ENCODE measurements around the gene CHCHD6. TPM values are rescaled to one million over a fixed set of nuclear protein-coding genes. Genes with fewer than 3 reads are reported as not detected.

The CHCHD6 gene
- total and polyA plus RNA-seq, 5 donors from 2014 or later: 5.6 to 10.5 (median 8.1) TPM

GRCh38 chr3:126939338-126939718, 235.3 kb downstream of the CHCHD6 start:
- Mint-ChIP-seq H3K27ac (no peak overlapping the region), H3K4me1 (peaks cover 0 to 7% (median 1%) of the 10 kb centered on the region in 4 donors), H3K27me3 (no peaks in the 10 kb centered on the region), H3K4me3 (no peak overlapping the region), H3K36me3 (peaks cover 7% of the 10 kb centered on the region), H3K9me3 (no peaks in the 10 kb centered on the region)
- Histone ChIP-seq H3K9me3 (ENCODE audit: control insufficient read depth in 2 of 2, low read length in 2 of 2) (no peaks in the 10 kb centered on the region), H3K4me1 (ENCODE audit: control insufficient read depth, insufficient read depth, low read length, poor library complexity, severe bottlenecking) (no peaks in the 10 kb centered on the region), H3K4me3 (ENCODE audit: low read depth, low read length) (no peak overlapping the region), H3K36me3 (ENCODE audit: control insufficient read depth, insufficient read depth, low read length) (no peaks in the 10 kb centered on the region), H3K27ac (ENCODE audit: insufficient read depth, low read length, poor library complexity, severe bottlenecking) (no peak overlapping the region), H3K27me3 (ENCODE audit: control insufficient read depth, insufficient read depth, low read length) (no peaks in the 10 kb centered on the region)
- no peak for DNase-seq
- ATAC-seq (ENCODE audit: low read depth in 2 of 2): no peak

DNA sequence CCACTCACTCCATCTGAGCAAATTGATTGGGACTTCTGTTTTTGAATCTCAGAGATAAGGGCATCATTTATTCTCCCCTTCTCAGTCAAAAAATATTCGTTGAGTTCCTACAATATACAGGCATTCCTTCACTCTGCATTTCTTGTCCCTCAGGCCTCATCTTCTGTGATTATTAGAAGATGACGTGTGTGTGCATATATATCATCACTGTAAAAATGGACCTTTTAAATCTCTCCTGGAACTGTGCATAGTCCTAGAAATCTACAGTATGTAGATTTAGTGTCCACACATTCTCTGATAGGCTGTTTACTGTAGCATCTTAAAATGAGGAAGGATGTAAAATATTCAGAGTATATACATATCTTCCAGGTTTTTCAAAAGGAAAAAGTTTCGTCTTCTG, 235.7 kb downstream of the CHCHD6 start:
- no peaks in the 10 kb centered on the region for H3K27me3 ChIP-seq (ENCODE audit: control insufficient read depth, insufficient read depth, low read length)
- peaks cover 0 to 2% (median 0%) of the 10 kb centered on the region in 7 donors for H3K9me3 Mint-ChIP-seq
- ATAC-seq (ENCODE audit: low read depth in 2 of 2): no peak
- H3K9me3 ChIP-seq (ENCODE audit: control insufficient read depth in 2 of 2, low read length in 2 of 2): no peaks in the 10 kb centered on the region
- peaks cover 7% of the 10 kb centered on the region for H3K36me3 Mint-ChIP-seq
- no peaks in the 10 kb centered on the region for H3K27me3 Mint-ChIP-seq
- peaks cover 2 to 7% (median 5%) of the 10 kb centered on the region in 4 donors for H3K4me1 Mint-ChIP-seq
- no peak overlapping the region for H3K4me3 ChIP-seq (ENCODE audit: low read depth, low read length)
- no peaks in the 10 kb centered on the region for H3K4me1 ChIP-seq (ENCODE audit: control insufficient read depth, insufficient read depth, low read length, poor library complexity, severe bottlenecking)
- H3K36me3 ChIP-seq (ENCODE audit: control insufficient read depth, insufficient read depth, low read length): no peaks in the 10 kb centered on the region
- no peak for DNase-seq
- no peak overlapping the region for H3K27ac Mint-ChIP-seq
- no peak overlapping the region for H3K4me3 Mint-ChIP-seq
- no peak overlapping the region for H3K27ac ChIP-seq (ENCODE audit: insufficient read depth, low read length, poor library complexity, severe bottlenecking)

- peaks cover 6 to 9% (median 7%) of the 10 kb centered on the region in 4 donors for H3K4me1 Mint-ChIP-seq
Observed at GRCh38 chr3:126941721-126942270, 237.8 kb downstream of the CHCHD6 start.

DNA sequence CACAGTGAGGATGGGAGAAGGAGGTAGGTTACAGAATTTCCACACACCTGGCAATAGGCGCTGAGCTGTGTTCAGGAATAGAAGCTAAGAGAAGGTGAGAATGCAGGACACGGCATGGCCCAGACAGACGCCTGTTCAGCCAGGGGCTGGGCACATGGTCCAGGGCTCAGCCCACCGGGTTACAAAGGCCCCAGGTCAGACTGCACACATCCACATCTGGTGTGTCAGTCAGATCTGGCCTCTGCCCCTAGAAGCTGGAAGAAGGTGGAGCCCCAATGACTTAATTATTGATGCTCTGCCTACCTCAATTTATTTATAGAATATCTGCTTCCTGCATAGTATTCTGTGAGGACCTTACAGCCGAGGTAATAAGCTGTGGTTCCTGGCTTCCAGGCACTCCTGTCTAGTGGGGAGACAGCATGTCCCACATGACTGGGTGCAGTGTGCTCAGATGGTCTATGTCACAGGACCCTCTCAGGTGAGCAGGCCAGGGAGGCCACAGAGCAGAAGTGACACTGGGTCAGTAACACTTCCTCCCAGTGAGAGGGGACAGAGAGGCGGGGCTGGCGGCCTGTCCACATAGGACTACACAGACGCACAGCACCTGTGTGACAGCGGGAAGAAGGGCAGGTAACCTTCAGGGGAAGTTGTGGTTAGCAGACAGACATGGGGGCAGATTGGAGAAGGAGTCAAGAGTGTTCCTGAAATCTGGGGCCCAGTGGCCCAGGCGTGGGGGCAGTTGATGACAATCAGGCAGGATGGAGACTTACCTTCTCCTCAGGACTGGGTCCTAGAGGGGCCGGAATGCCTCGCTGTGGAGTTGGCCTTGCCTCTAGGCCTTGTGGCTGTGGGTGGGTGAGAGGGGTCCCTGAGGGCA, 240.3 kb downstream of the CHCHD6 start:
- no peak overlapping the region for H3K27ac Mint-ChIP-seq
- ATAC-seq (ENCODE audit: low read depth in 2 of 2): no peak

More at GRCh38 chr3:126941721-126942270, 237.8 kb downstream of the CHCHD6 start:
- H3K4me3 ChIP-seq (ENCODE audit: low read depth, low read length): no peak overlapping the region
- H3K36me3 ChIP-seq (ENCODE audit: control insufficient read depth, insufficient read depth, low read length): no peaks in the 10 kb centered on the region
- DNase-seq (no peak), ATAC-seq (ENCODE audit: low read depth in 2 of 2) (no peak)
- Mint-ChIP-seq H3K36me3 (peaks cover 7% of the 10 kb centered on the region), H3K9me3 (peaks cover 0 to 2% (median 0%) of the 10 kb centered on the region in 7 donors), H3K27me3 (no peaks in the 10 kb centered on the region), H3K4me3 (no peak overlapping the region), H3K27ac (peak overlapping the region in 1 of 3 donors; percentile 22)
- H3K27me3 ChIP-seq (ENCODE audit: control insufficient read depth, insufficient read depth, low read length): no peaks in the 10 kb centered on the region
- no peaks in the 10 kb centered on the region for H3K9me3 ChIP-seq (ENCODE audit: control insufficient read depth in 2 of 2, low read length in 2 of 2)
- no peaks in the 10 kb centered on the region for H3K4me1 ChIP-seq (ENCODE audit: control insufficient read depth, insufficient read depth, low read length, poor library complexity, severe bottlenecking)
- H3K27ac ChIP-seq (ENCODE audit: insufficient read depth, low read length, poor library complexity, severe bottlenecking): no peak overlapping the region

DNA sequence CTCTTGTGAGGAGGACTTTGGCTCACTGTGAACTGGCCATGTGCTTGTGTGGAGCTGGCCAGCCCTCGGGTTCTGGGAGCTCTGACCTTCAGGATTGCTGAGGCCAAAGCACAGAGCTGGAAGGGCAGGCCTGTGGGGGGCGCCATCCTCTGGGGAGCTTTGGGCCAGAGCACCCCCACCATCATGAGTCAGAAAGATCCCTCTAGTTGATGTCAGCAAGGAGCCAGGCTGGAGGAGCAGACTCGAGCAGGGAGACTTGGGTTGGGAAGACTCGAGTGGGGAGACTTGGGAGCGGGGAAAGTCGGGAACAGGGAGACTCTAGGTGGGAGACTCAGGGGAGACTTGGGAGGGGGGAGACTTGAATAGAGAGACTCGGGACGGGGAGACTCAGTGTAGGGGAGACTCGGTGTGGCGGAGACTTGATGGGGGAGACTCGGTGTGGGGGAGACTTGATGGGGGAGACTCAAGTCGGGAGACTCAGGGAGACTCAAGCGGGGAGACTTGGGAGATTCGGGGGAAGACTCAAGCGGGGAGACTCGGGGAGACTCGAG, 241.2 kb downstream of the CHCHD6 start:
- no peak overlapping the region for H3K4me3 ChIP-seq (ENCODE audit: low read depth, low read length)
- no peaks in the 10 kb centered on the region for H3K27me3 ChIP-seq (ENCODE audit: control insufficient read depth, insufficient read depth, low read length)
- H3K9me3 ChIP-seq (ENCODE audit: control insufficient read depth in 2 of 2, low read length in 2 of 2): no peaks in the 10 kb centered on the region
- H3K4me3 Mint-ChIP-seq: no peak overlapping the region
- H3K9me3 Mint-ChIP-seq: peaks cover 0 to 2% (median 0%) of the 10 kb centered on the region in 7 donors
- ATAC-seq (ENCODE audit: low read depth in 2 of 2) (no peak), DNase-seq (no peak)
- H3K36me3 ChIP-seq (ENCODE audit: control insufficient read depth, insufficient read depth, low read length): no peaks in the 10 kb centered on the region
- H3K27ac ChIP-seq (ENCODE audit: insufficient read depth, low read length, poor library complexity, severe bottlenecking): no peak overlapping the region
- H3K27me3 Mint-ChIP-seq: no peaks in the 10 kb centered on the region
- H3K4me1 ChIP-seq (ENCODE audit: control insufficient read depth, insufficient read depth, low read length, poor library complexity, severe bottlenecking): no peaks in the 10 kb centered on the region
- no peak overlapping the region for H3K27ac Mint-ChIP-seq
- H3K36me3 Mint-ChIP-seq: peaks cover 9% of the 10 kb centered on the region
- H3K4me1 Mint-ChIP-seq: peaks cover 6 to 18% (median 9%) of the 10 kb centered on the region in 4 donors

More for the DNA sequence above, 240.3 kb downstream of the CHCHD6 start:
- no peaks in the 10 kb centered on the region for H3K9me3 ChIP-seq (ENCODE audit: control insufficient read depth in 2 of 2, low read length in 2 of 2)
- Mint-ChIP-seq H3K4me1 (peaks cover 6 to 18% (median 9%) of the 10 kb centered on the region in 4 donors), H3K27me3 (no peaks in the 10 kb centered on the region), H3K9me3 (peaks cover 0 to 2% (median 0%) of the 10 kb centered on the region in 7 donors), H3K4me3 (no peak overlapping the region), H3K36me3 (peaks cover 9% of the 10 kb centered on the region)
- no peaks in the 10 kb centered on the region for H3K4me1 ChIP-seq (ENCODE audit: control insufficient read depth, insufficient read depth, low read length, poor library complexity, severe bottlenecking)
- H3K27ac ChIP-seq (ENCODE audit: insufficient read depth, low read length, poor library complexity, severe bottlenecking): no peak overlapping the region
- no peaks in the 10 kb centered on the region for H3K27me3 ChIP-seq (ENCODE audit: control insufficient read depth, insufficient read depth, low read length)
- H3K4me3 ChIP-seq (ENCODE audit: low read depth, low read length): no peak overlapping the region
- no peaks in the 10 kb centered on the region for H3K36me3 ChIP-seq (ENCODE audit: control insufficient read depth, insufficient read depth, low read length)
- DNase-seq: no peak

- H3K9me3 Mint-ChIP-seq: peaks cover 0 to 2% (median 0%) of the 10 kb centered on the region in 7 donors
- no peak for ATAC-seq (ENCODE audit: low read depth in 2 of 2)
- peaks cover 6 to 18% (median 9%) of the 10 kb centered on the region in 4 donors for H3K4me1 Mint-ChIP-seq
- H3K27me3 Mint-ChIP-seq: no peaks in the 10 kb centered on the region
- Histone ChIP-seq H3K4me1 (ENCODE audit: control insufficient read depth, insufficient read depth, low read length, poor library complexity, severe bottlenecking) (no peaks in the 10 kb centered on the region), H3K4me3 (ENCODE audit: low read depth, low read length) (no peak overlapping the region), H3K27ac (ENCODE audit: insufficient read depth, low read length, poor library complexity, severe bottlenecking) (no peak overlapping the region), H3K27me3 (ENCODE audit: control insufficient read depth, insufficient read depth, low read length) (no peaks in the 10 kb centered on the region), H3K36me3 (ENCODE audit: control insufficient read depth, insufficient read depth, low read length) (no peaks in the 10 kb centered on the region), H3K9me3 (ENCODE audit: control insufficient read depth in 2 of 2, low read length in 2 of 2) (no peaks in the 10 kb centered on the region)
- H3K36me3 Mint-ChIP-seq: peaks cover 9% of the 10 kb centered on the region
- no peak overlapping the region for H3K27ac Mint-ChIP-seq
- H3K4me3 Mint-ChIP-seq: no peak overlapping the region
- no peak for DNase-seq
Observed at GRCh38 chr3:126945891-126946290, 241.9 kb downstream of the CHCHD6 start.

DNA sequence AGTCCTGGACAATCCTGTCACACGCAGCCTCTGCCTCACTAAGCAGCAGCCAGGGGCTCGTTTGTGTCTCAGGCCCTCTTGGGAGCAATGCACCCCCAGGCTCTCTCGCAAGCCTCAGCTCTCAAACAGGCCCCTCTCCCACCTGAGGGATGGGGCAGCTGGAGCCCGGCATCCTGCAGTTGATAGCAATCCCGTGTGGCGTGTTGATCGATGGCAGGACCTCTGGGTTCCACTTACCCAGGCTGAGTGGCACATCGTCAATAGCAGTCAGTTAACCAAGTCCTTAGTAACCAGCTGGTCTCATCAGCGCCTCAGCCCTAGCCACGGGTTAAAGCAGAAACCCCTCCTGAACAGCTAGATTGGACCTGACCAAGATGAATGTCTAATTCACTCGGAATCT, 242.4 kb downstream of the CHCHD6 start:
- Mint-ChIP-seq H3K27me3 (no peaks in the 10 kb centered on the region), H3K4me1 (peaks cover 6 to 18% (median 9%) of the 10 kb centered on the region in 4 donors), H3K9me3 (peaks cover 0 to 2% (median 0%) of the 10 kb centered on the region in 7 donors), H3K36me3 (peaks cover 9% of the 10 kb centered on the region), H3K4me3 (no peak overlapping the region), H3K27ac (no peak overlapping the region)
- H3K9me3 ChIP-seq (ENCODE audit: control insufficient read depth in 2 of 2, low read length in 2 of 2): no peaks in the 10 kb centered on the region
- no peak overlapping the region for H3K27ac ChIP-seq (ENCODE audit: insufficient read depth, low read length, poor library complexity, severe bottlenecking)
- no peak overlapping the region for H3K4me3 ChIP-seq (ENCODE audit: low read depth, low read length)
- no peak for ATAC-seq (ENCODE audit: low read depth in 2 of 2)
- H3K36me3 ChIP-seq (ENCODE audit: control insufficient read depth, insufficient read depth, low read length): no peaks in the 10 kb centered on the region
- H3K27me3 ChIP-seq (ENCODE audit: control insufficient read depth, insufficient read depth, low read length): no peaks in the 10 kb centered on the region
- no peaks in the 10 kb centered on the region for H3K4me1 ChIP-seq (ENCODE audit: control insufficient read depth, insufficient read depth, low read length, poor library complexity, severe bottlenecking)
- no peak for DNase-seq

Measured in CD4-positive, CD25-positive, alpha-beta regulatory T cell (primary cell).